Measurements from ENCODE around the gene PRAMEF13.
"Not testable (repeated sequence)": the region's sequence is repeated elsewhere in the genome, so short reads cannot be mapped to it uniquely, and the experiment has no call there.

DNA sequence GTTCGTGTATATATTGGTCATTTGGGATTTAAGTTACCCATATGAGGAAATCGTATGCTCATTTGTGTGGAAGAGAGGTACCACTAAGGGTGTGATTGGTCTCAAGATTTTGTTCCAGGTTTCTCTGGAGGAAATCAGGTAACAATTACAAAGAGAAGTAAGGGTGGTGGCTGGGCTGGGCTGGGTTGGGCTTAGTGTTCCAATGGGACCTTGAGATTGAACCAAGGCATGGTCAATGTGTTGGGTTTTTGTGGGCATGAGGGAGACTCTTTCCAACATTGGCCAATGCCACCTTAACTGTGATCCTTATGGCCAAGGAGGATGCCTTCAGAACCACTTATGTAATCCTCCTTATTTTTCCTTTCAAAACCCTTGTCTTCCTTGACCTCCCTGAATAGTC, 29.4 kb upstream of the PRAMEF13 start:
- TF ChIP-seq, protein P1, sequence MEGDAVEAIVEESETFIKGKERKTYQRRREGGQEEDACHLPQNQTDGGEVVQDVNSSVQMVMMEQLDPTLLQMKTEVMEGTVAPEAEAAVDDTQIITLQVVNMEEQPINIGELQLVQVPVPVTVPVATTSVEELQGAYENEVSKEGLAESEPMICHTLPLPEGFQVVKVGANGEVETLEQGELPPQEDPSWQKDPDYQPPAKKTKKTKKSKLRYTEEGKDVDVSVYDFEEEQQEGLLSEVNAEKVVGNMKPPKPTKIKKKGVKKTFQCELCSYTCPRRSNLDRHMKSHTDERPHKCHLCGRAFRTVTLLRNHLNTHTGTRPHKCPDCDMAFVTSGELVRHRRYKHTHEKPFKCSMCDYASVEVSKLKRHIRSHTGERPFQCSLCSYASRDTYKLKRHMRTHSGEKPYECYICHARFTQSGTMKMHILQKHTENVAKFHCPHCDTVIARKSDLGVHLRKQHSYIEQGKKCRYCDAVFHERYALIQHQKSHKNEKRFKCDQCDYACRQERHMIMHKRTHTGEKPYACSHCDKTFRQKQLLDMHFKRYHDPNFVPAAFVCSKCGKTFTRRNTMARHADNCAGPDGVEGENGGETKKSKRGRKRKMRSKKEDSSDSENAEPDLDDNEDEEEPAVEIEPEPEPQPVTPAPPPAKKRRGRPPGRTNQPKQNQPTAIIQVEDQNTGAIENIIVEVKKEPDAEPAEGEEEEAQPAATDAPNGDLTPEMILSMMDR (IDR thresholded peaks at IDR 0.05; ENCODE audit: low read depth, low read length, missing input control) = not testable (repeated sequence)
- TF ChIP-seq, protein P2, sequence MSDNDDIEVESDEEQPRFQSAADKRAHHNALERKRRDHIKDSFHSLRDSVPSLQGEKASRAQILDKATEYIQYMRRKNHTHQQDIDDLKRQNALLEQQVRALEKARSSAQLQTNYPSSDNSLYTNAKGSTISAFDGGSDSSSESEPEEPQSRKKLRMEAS (IDR thresholded peaks at IDR 0.05) = not testable (repeated sequence)
- TF ChIP-seq RAD21 (IDR thresholded peaks at IDR 0.05); HNF4A (conservative IDR thresholded peaks at IDR 0.05); YY1 (IDR thresholded peaks at IDR 0.05); GABPA (IDR thresholded peaks at IDR 0.05 in 1 of 2, conservative IDR thresholded peaks at IDR 0.05 in 1 of 2); FOXA1 (IDR thresholded peaks at IDR 0.05): not testable (repeated sequence)
